Upper lobe of left lung (tissue), 6 donors: ENCODE data around the gene KCNJ15. TPM values are rescaled to one million over a fixed set of nuclear protein-coding genes. Genes with fewer than 3 reads are reported as not detected.

Experiments
- ATAC-seq, 2 donors: fragments of 200-7000 bp; cut with Tn5 transposase; one replicate each; pipeline ENCODE4 v1.9.1; 2022; ENCODE audit warnings: mild to moderate bottlenecking in 2 of 2, moderate library complexity in 2 of 2; ENCODE audit not compliant: low FRiP score in 2 of 2
- DNase-seq, 2 donors: peaks; one replicate each; pipeline ENCODE4 v3.0.0-alpha.2; 2019 to 2020
- H3K27ac ChIP-seq, 4 donors: fragments of 200-600 bp; sonication (generic); one replicate each; pipeline ENCODE4 v1.5.1; 2016 to 2019
- H3K27me3 ChIP-seq, 4 donors: fragments of 200-600 bp; sonication (generic); one replicate each; pipeline ENCODE4 v1.5.1; 2017 to 2019
- H3K36me3 ChIP-seq, 4 donors: fragments of 200-600 bp; sonication (generic); one replicate each; pipeline ENCODE4 v1.5.1; 2016 to 2019
- H3K4me1 ChIP-seq, 4 donors: fragments of 200-600 bp; sonication (generic); one replicate each; pipeline ENCODE4 v1.5.1; 2018 to 2019
- H3K4me3 ChIP-seq, 4 donors: fragments of 200-600 bp; sonication (generic); one replicate each; pipeline ENCODE4 v1.5.1; 2017 to 2019; ENCODE audit warnings: mild to moderate bottlenecking in 2 of 4, moderate library complexity in 1 of 4
- H3K9me3 ChIP-seq, 4 donors: fragments of 200-600 bp; sonication (generic); one replicate each; pipeline ENCODE4 v1.5.1; 2018 to 2019
- EP300 ChIP-seq, 4 donors: sonication (generic); formaldehyde crosslinking; IDR thresholded peaks; one replicate each; pipeline ENCODE4 v1.5.1; 2017; ENCODE audit warnings: antibody characterized with exemption in 4 of 4, control low read depth in 2 of 4
- POLR2A ChIP-seq, 4 donors: fragments of 450-650 bp; IDR thresholded peaks; one replicate each; pipeline ENCODE4 v1.5.1; 2016 to 2017; ENCODE audit warnings: antibody characterized with exemption in 4 of 4, mild to moderate bottlenecking in 2 of 4
- POLR2AphosphoS5 ChIP-seq, 2 donors: sonication (generic); formaldehyde crosslinking; IDR thresholded peaks; one replicate each; pipeline ENCODE4 v1.5.1; 2017; ENCODE audit warnings: antibody characterized with exemption in 2 of 2
- WGBS, 2 donors: methylation state at CpG; one replicate each; pipeline ENCODE4 v1.1.5; 2017 to 2018; 5-methylcytosine and 5-hydroxymethylcytosine counted together
- total RNA-seq, 6 donors: library from RNA; depleted of rRNA in 4 of 6; stranded (reverse); fragments of >200 nt in 4 of 6; gene quantifications; one replicate each; pipeline versions ENCODE4 v1.1.0 to v1.2.1, GENCODE V29; 2016 to 2021
- TF ChIP-seq, protein P1 (sequence below), 6 experiments: fragments of 450-650 bp in 4 of 6; fragments of 200-600 bp in 2 of 6; sonication (generic) in 2 of 6; IDR thresholded peaks; one replicate each; pipeline ENCODE4 v1.5.1; 2016 to 2019; ENCODE audit warnings: antibody characterized with exemption in 6 of 6
- donor health status: DM: no; HTN: no; CAD: no; lungs with moderate emphysema.
- donor health status: DM: no; HTN: yes; CAD: no; lungs with severe emphysema.

KCNJ15 gene
- 10 to 100 TPM; 17.9 to 93.0 (median 48.6) TPM for total RNA-seq

DNA sequence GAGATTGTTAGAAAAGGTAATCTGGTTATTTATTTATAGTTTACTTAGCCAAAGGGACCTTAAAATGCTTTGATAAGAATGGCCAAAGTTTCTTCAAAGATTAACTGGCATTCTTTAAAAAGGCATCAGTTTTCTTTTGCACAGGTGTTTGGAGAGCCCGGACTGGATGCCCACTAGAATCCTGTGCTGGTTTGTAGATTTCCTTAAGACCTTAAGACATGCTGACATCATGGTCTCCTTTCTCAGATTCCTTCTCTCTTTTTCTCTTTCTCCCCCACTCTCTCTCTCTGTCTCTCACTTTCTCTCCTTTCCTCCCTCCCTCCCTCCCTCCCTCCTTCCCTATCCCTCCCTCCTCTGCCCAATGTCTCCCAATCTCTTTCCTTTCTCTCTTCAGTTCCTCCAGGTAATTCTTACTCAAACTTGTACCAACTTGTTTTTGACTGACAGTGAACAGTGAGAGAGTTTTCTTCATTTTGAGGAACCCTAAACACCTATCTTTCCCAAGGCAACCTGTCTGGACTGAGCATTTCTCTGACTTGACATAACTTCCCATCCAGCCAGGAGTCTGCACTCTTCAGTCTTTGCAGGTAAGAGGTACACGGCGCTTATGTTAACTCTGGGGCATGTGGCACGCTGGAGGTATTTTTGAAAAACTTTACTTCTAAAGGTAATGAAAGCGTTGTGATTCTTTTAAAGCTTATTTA lies at the start of gene KCNJ15:
TSS of gene KCNJ15 (plus strand) at position 393 of the 704 bp plus-strand sequence. CDS start 42,271 bp downstream, outside the sequence.
- no peaks in the 10 kb centered on the region for H3K36me3 ChIP-seq
- TF ChIP-seq POLR2AphosphoS5 (IDR thresholded peaks at IDR 0.05): no peak
- TF ChIP-seq EP300 (IDR thresholded peaks at IDR 0.05): no peak
- TF ChIP-seq POLR2A (IDR thresholded peaks at IDR 0.05): peak in 1 of 4 donors; percentile 44
- TF ChIP-seq, protein P1, sequence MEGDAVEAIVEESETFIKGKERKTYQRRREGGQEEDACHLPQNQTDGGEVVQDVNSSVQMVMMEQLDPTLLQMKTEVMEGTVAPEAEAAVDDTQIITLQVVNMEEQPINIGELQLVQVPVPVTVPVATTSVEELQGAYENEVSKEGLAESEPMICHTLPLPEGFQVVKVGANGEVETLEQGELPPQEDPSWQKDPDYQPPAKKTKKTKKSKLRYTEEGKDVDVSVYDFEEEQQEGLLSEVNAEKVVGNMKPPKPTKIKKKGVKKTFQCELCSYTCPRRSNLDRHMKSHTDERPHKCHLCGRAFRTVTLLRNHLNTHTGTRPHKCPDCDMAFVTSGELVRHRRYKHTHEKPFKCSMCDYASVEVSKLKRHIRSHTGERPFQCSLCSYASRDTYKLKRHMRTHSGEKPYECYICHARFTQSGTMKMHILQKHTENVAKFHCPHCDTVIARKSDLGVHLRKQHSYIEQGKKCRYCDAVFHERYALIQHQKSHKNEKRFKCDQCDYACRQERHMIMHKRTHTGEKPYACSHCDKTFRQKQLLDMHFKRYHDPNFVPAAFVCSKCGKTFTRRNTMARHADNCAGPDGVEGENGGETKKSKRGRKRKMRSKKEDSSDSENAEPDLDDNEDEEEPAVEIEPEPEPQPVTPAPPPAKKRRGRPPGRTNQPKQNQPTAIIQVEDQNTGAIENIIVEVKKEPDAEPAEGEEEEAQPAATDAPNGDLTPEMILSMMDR (IDR thresholded peaks at IDR 0.05): no peak
- peaks cover 3 to 20% (median 6%) of the 10 kb centered on the region in 4 donors for H3K4me1 ChIP-seq
- H3K27me3 ChIP-seq: no peaks in the 10 kb centered on the region
- 49 to 64% methylated on average over 5 of the region's 5 CpGs for whole genome bisulfite sequencing, 2 donors
- H3K27ac ChIP-seq: peak within 1 kb of the TSS; percentile 50 to 82 (median 78)
- ATAC-seq: no peak
- H3K4me3 ChIP-seq: peak within 1 kb of the TSS in 3 of 4 donors; percentile 31 to 43 (median 41)
- DNase-seq: no peak
- H3K9me3 ChIP-seq: no peaks in the 10 kb centered on the region

DNA sequence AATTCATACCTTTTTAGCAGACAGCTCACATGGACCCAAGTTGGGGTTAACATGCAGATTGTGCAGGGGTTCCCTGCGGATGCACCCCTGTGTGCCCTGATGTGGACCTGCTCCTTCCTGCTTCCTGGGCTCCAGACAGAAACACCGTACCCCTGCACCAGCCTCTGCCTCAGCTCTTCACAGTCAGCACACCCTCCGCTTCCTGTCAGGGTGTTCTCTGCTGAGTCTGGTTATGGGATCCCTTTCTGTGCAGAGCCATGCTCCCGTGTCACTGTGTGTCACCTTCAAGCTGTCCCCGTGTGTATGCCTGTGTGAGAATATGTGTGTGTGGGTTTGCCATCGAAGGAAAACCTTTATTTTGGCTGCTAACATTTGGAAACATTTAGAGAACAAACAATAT lies 48.7 kb upstream of the KCNJ15 start:
- Histone ChIP-seq H3K36me3 (no peaks in the 10 kb centered on the region), H3K27ac (no peak overlapping the region), H3K9me3 (no peaks in the 10 kb centered on the region), H3K4me3 (no peak overlapping the region), H3K4me1 (no peaks in the 10 kb centered on the region), H3K27me3 (no peaks in the 10 kb centered on the region)
- ATAC-seq (no peak), DNase-seq (no peak)
- 56 to 62% methylated on average over 6 of the region's 6 CpGs for WGBS, 2 donors
- TF ChIP-seq, protein P1 (IDR thresholded peaks at IDR 0.05): no peak

DNA sequence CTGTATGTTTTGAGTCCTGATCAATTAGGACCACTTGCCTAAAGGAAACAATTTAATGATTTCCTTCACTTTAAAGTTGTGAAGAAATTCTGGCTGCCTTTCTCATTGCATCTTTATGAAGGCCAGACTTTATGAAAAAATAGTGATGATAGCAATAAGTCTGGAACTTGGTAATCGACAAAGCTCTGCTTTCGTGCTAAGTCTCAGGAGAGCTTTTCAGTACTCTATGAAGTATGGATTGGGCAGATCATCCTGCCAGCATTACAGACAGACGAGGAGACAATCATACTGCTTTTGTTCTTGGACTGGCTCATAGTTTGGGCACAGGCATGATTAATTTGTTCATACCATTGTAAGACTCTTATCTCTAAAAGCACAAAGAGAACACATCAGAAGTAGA lies 45.5 kb upstream of the KCNJ15 start:
- DNase-seq (no peak), ATAC-seq (no peak)
- Histone ChIP-seq H3K27me3 (no peaks in the 10 kb centered on the region), H3K27ac (no peak overlapping the region), H3K36me3 (no peaks in the 10 kb centered on the region), H3K4me3 (no peak overlapping the region), H3K9me3 (no peaks in the 10 kb centered on the region), H3K4me1 (no peaks in the 10 kb centered on the region)
- TF ChIP-seq, protein P1 (IDR thresholded peaks at IDR 0.05): no peak
- no peak for TF ChIP-seq EP300 (IDR thresholded peaks at IDR 0.05)
- no peak for TF ChIP-seq POLR2A (IDR thresholded peaks at IDR 0.05)
- TF ChIP-seq POLR2AphosphoS5 (IDR thresholded peaks at IDR 0.05): no peak
- WGBS, 2 donors: 72 to 74% methylated on average over 3 of the region's 3 CpGs

DNA sequence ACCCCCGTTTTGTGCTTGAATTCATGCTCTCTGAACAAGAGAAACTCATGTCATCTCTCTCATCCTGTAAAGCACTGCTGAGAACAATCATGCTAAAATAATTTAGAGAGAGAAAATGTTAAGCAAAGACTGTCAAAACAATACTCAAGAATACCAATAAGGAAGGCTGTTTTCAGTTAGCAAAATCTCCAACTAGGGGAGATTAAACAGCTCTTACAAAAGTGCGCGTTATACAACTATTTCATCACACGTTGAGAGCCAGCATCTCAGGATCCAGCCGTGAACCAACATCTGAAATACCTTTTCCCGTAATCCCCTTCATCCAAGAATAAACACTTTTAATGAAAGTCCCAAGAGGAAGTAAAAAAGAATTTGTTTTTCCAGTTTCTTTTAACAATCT lies 44.1 kb upstream of the KCNJ15 start:
- WGBS, 2 donors: 58 to 66% methylated on average over 6 of the region's 6 CpGs
- TF ChIP-seq, protein P1 (IDR thresholded peaks at IDR 0.05): no peak
- TF ChIP-seq EP300 (IDR thresholded peaks at IDR 0.05) (no peak), POLR2AphosphoS5 (IDR thresholded peaks at IDR 0.05) (no peak), POLR2A (IDR thresholded peaks at IDR 0.05) (no peak)
- Histone ChIP-seq H3K4me3 (no peak overlapping the region), H3K4me1 (peaks cover 0 to under 1% (median 0%) of the 10 kb centered on the region in 4 donors), H3K9me3 (no peaks in the 10 kb centered on the region), H3K27me3 (no peaks in the 10 kb centered on the region), H3K27ac (peak overlapping the region in 1 of 4 donors; percentile 4), H3K36me3 (no peaks in the 10 kb centered on the region)
- DNase-seq (no peak), ATAC-seq (no peak)
